ENCODE measurements around the gene MMS22L. TPM values are rescaled to one million over a fixed set of nuclear protein-coding genes. Genes with fewer than 3 reads are reported as not detected.

The MMS22L gene
- total RNA-seq, 1 experiment from 2014 or later = 19.3 TPM

DNA sequence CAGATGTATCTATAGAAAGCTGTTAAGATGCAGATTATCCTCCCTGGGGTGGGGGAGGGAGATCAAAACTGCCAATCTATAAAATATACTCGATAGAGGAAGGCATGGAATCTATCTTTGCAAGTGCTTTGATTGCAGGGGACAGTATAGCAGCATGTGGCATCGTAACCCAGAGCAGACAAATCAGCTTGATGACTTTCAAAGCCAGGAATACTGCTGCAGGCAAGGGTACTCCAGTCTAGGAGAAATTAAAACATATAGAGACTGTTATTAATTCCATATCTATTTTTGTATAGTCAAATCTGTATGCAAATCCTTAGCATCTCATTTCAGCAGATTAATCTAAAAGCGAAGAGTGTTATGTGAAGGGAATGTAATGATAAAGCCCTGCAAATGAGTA, 159.4 kb downstream of the MMS22L start:
- H3K27me3 ChIP-seq (ENCODE audit: low read length) = peaks cover 3% of the 10 kb centered on the region; the same call in 1 of the 2 replicates
- H4K20me1 ChIP-seq (ENCODE audit: low read length) = no peaks in the 10 kb centered on the region
- H3K4me2 ChIP-seq (ENCODE audit: low read length) = no peak overlapping the region
- H3K9me2 ChIP-seq (replicated peaks; ENCODE audit: low read length) = no peaks in the 10 kb centered on the region
- no peaks in the 10 kb centered on the region for H3K9me3 ChIP-seq (ENCODE audit: low read length)
- no peak overlapping the region for H3K9ac ChIP-seq (ENCODE audit: low read length)
- no peak overlapping the region for H3K27ac ChIP-seq (ENCODE audit: low read length)
- intact Hi-C loops (cut with micrococcal nuclease) = no loop called here
- BruUV-seq (replicated peaks) = no TSS peak
- ChIA-PET POLR2A (ENCODE audit: unreplicated experiment) (no interaction called here), CTCF (no interaction called here)
- no peak overlapping the region for H3K4me3 ChIP-seq (ENCODE audit: low read length)
- ATAC-seq = no peak
- H3K36me3 ChIP-seq (ENCODE audit: low read depth, low read length) = no peaks in the 10 kb centered on the region
- DNase-seq = no peak
- no peaks in the 10 kb centered on the region for H3K4me1 ChIP-seq (ENCODE audit: insufficient read depth, low read length)
- TF ChIP-seq, protein P1, sequence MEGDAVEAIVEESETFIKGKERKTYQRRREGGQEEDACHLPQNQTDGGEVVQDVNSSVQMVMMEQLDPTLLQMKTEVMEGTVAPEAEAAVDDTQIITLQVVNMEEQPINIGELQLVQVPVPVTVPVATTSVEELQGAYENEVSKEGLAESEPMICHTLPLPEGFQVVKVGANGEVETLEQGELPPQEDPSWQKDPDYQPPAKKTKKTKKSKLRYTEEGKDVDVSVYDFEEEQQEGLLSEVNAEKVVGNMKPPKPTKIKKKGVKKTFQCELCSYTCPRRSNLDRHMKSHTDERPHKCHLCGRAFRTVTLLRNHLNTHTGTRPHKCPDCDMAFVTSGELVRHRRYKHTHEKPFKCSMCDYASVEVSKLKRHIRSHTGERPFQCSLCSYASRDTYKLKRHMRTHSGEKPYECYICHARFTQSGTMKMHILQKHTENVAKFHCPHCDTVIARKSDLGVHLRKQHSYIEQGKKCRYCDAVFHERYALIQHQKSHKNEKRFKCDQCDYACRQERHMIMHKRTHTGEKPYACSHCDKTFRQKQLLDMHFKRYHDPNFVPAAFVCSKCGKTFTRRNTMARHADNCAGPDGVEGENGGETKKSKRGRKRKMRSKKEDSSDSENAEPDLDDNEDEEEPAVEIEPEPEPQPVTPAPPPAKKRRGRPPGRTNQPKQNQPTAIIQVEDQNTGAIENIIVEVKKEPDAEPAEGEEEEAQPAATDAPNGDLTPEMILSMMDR (conservative IDR thresholded peaks at IDR 0.05; ENCODE audit: low read depth, low read length) = no peak
- no peak for TF ChIP-seq EZH2 (IDR thresholded peaks at IDR 0.05; ENCODE audit: low read length, unreplicated experiment)
- no peak for TF ChIP-seq EZH2phosphoT487 (IDR thresholded peaks at IDR 0.05; ENCODE audit: borderline replicate concordance, low read length)
- H3K79me2 ChIP-seq (ENCODE audit: low read length) = no peaks in the 10 kb centered on the region
- no peak overlapping the region for H2AFZ ChIP-seq (ENCODE audit: low read length)
- H3F3A ChIP-seq (ENCODE audit: low read length, unreplicated experiment) = no peaks in the 10 kb centered on the region

DNA sequence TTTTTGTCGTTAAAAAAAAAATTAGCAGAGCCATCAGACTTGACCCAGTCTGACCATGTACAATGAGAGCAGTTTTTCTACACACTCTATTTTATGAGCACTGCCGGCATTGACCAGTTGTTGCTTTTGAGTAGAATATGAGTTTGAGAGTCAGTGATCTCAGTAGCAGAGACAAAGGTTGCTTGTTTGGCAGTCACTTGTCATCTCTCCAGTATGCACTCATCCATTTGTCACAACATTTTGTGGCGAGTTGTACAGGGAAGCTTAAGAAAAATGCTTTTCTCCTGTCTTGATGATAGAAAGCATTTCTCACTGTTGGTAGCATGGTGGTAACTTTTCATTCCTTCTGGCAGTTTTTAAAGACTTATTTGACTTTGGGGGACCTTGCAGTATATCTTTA, 159.9 kb downstream of the MMS22L start:
- ATAC-seq (no peak), DNase-seq (no peak)
- H3K9me3 ChIP-seq (ENCODE audit: low read length) = no peaks in the 10 kb centered on the region
- no peaks in the 10 kb centered on the region for H3K79me2 ChIP-seq (ENCODE audit: low read length)
- no peak overlapping the region for H3K27ac ChIP-seq (ENCODE audit: low read length)
- H3K9ac ChIP-seq (ENCODE audit: low read length) = no peak overlapping the region
- ChIA-PET CTCF (no interaction called here), POLR2A (ENCODE audit: unreplicated experiment) (no interaction called here)
- no peaks in the 10 kb centered on the region for H3K9me2 ChIP-seq (replicated peaks; ENCODE audit: low read length)
- H3K27me3 ChIP-seq (ENCODE audit: low read length) = peaks cover 3% of the 10 kb centered on the region; the same call in 1 of the 2 replicates
- no peaks in the 10 kb centered on the region for H4K20me1 ChIP-seq (ENCODE audit: low read length)
- no peaks in the 10 kb centered on the region for H3K4me1 ChIP-seq (ENCODE audit: insufficient read depth, low read length)
- H2AFZ ChIP-seq (ENCODE audit: low read length) = no peak overlapping the region
- no peak overlapping the region for H3K4me3 ChIP-seq (ENCODE audit: low read length)
- H3K36me3 ChIP-seq (ENCODE audit: low read depth, low read length) = no peaks in the 10 kb centered on the region
- H3F3A ChIP-seq (ENCODE audit: low read length, unreplicated experiment) = no peaks in the 10 kb centered on the region
- BruUV-seq (replicated peaks) = no TSS peak
- TF ChIP-seq EZH2 (IDR thresholded peaks at IDR 0.05; ENCODE audit: low read length, unreplicated experiment) = no peak
- TF ChIP-seq EZH2phosphoT487 (IDR thresholded peaks at IDR 0.05; ENCODE audit: borderline replicate concordance, low read length) = no peak
- TF ChIP-seq, protein P1 (conservative IDR thresholded peaks at IDR 0.05; ENCODE audit: low read depth, low read length) = no peak
- intact Hi-C loops (cut with micrococcal nuclease) = no loop called here
- H3K4me2 ChIP-seq (ENCODE audit: low read length) = no peak overlapping the region

DNA sequence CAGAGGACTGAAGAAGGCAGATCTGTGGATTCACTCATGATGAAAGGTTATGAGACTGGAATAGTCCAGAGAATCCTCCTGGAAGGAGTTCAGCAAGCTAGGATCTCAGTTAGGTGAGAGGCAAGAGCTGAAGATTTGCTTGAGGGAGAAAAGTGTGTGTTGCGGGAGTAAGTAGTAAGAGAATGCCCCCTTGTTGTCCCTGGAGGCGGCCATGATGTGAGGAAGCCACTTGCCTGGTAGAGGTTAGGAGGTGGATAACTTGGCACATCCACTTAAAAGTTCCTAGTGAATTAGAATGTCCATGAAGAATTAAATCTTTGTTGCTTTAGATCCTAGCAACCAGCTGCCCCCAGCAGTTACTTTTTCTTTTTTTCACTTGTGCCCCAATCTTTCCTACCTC, 162.5 kb downstream of the MMS22L start:
- Histone ChIP-seq H3K4me3 (ENCODE audit: low read length) (no peak overlapping the region), H3K9me3 (ENCODE audit: low read length) (no peaks in the 10 kb centered on the region), H3K27ac (ENCODE audit: low read length) (no peak overlapping the region), H4K20me1 (ENCODE audit: low read length) (no peaks in the 10 kb centered on the region), H3K9me2 (replicated peaks; ENCODE audit: low read length) (no peaks in the 10 kb centered on the region), H3K79me2 (ENCODE audit: low read length) (no peaks in the 10 kb centered on the region), H3K9ac (ENCODE audit: low read length) (no peak overlapping the region), H2AFZ (ENCODE audit: low read length) (no peak overlapping the region), H3K4me1 (ENCODE audit: insufficient read depth, low read length) (no peaks in the 10 kb centered on the region), H3F3A (ENCODE audit: low read length, unreplicated experiment) (no peaks in the 10 kb centered on the region), H3K4me2 (ENCODE audit: low read length) (no peak overlapping the region), H3K36me3 (ENCODE audit: low read depth, low read length) (no peaks in the 10 kb centered on the region), H3K27me3 (ENCODE audit: low read length) (peaks cover 3% of the 10 kb centered on the region; the same call in 1 of the 2 replicates)
- ChIA-PET CTCF (no interaction called here), POLR2A (ENCODE audit: unreplicated experiment) (no interaction called here)
- intact Hi-C loops (cut with micrococcal nuclease) = no loop called here
- no TSS peak for BruUV-seq (replicated peaks)
- TF ChIP-seq EZH2 (IDR thresholded peaks at IDR 0.05; ENCODE audit: low read length, unreplicated experiment) (no peak), EZH2phosphoT487 (IDR thresholded peaks at IDR 0.05; ENCODE audit: borderline replicate concordance, low read length) (no peak)
- TF ChIP-seq, protein P1 (conservative IDR thresholded peaks at IDR 0.05; ENCODE audit: low read depth, low read length) = no peak
- ATAC-seq (no peak), DNase-seq (no peak)
